Activated CD4-positive, CD25-positive, alpha-beta regulatory T cell treated with anti-CD3 and anti-CD28 coated beads, Interleukin-2, amount 50 U/mL, for 24 hours (primary cell): ENCODE results near the gene TSPAN9.

Source experiments
- ATAC-seq, 2 donors: fragments of 150-1000 bp; cut with Tn5 transposase; one replicate each; pipeline ENCODE4 v1.10.0; 2021; ENCODE audit warnings: mild to moderate bottlenecking in 1 of 2, moderate library complexity in 1 of 2

The TSPAN9 gene

GRCh38 chr12:3076730-3077571 lies at the start of gene TSPAN9:
Gene TSPAN9 (plus strand): TSS chr12:3077379. CDS start chr12:3201194, 123,815 bp downstream.
- peak; percentile 83 to 85 for ATAC-seq

GRCh38 chr12:3028108-3028507 lies 49.1 kb upstream of the TSPAN9 start:
- ATAC-seq, result no peak

- ATAC-seq, result no peak
Measured at GRCh38 chr12:3030821-3031429, 46.3 kb upstream of the TSPAN9 start.

- no peak for ATAC-seq
Measured at GRCh38 chr12:3032161-3032560, 45.0 kb upstream of the TSPAN9 start.

GRCh38 chr12:3032770-3033538 lies 44.2 kb upstream of the TSPAN9 start:
- no peak for ATAC-seq

- no peak for ATAC-seq
Measured at GRCh38 chr12:3033539-3033867, 43.7 kb upstream of the TSPAN9 start.

- ATAC-seq, result peak; percentile 33 to 45
Measured at GRCh38 chr12:3034067-3034750, 43.0 kb upstream of the TSPAN9 start.

GRCh38 chr12:3035171-3035570 lies 42.0 kb upstream of the TSPAN9 start:
- no peak for ATAC-seq

- ATAC-seq, result no peak
Measured at GRCh38 chr12:3035815-3036702, 41.1 kb upstream of the TSPAN9 start.

- ATAC-seq, result no peak
Measured at GRCh38 chr12:3036901-3037600, 40.1 kb upstream of the TSPAN9 start.

- ATAC-seq, result no peak
Measured at GRCh38 chr12:3038166-3038565, 39.0 kb upstream of the TSPAN9 start.

GRCh38 chr12:3038926-3039510 lies 38.2 kb upstream of the TSPAN9 start:
- ATAC-seq, result no peak

- no peak for ATAC-seq
Measured at GRCh38 chr12:3040026-3040656, 37.0 kb upstream of the TSPAN9 start.

- no peak for ATAC-seq
Measured at GRCh38 chr12:3040663-3041544, 36.3 kb upstream of the TSPAN9 start.

- peak; percentile 74 to 75 for ATAC-seq
Measured at GRCh38 chr12:3041558-3042164, 35.5 kb upstream of the TSPAN9 start.

GRCh38 chr12:3042394-3042793 lies 34.8 kb upstream of the TSPAN9 start:
- ATAC-seq, result no peak

- no peak for ATAC-seq
Measured at GRCh38 chr12:3042826-3043225, 34.4 kb upstream of the TSPAN9 start.

- ATAC-seq, result no peak
Measured at GRCh38 chr12:3043406-3043805, 33.8 kb upstream of the TSPAN9 start.

- ATAC-seq, result no peak
Measured at GRCh38 chr12:3044141-3044630, 33.0 kb upstream of the TSPAN9 start.
